HFFc6 (cell line): ENCODE results near the gene PRKAG2. TPM values are rescaled to one million over a fixed set of nuclear protein-coding genes. Genes with fewer than 3 reads are reported as not detected.
A peak's percentile ranks its signal among the peaks of the same experiment; 100 is the strongest.
"Not testable (repeated sequence)": the region's sequence is repeated elsewhere in the genome, so short reads cannot be mapped to it uniquely, and the experiment has no call there.

Experiments used
- DNase-seq: peaks from one replicate; pipeline ENCODE4 v3.0.0-alpha.2; 2018
- H3K27ac Mint-ChIP-seq: 2 replicates; pipeline ENCODE4 v1.8.0; 2020; ENCODE audit warnings: mild to moderate bottlenecking, mixed read lengths
- H3K27me3 Mint-ChIP-seq: 2 replicates; pipeline ENCODE4 v1.8.0; 2021; ENCODE audit warnings: mild to moderate bottlenecking, moderate library complexity, mixed read lengths; ENCODE audit not compliant: insufficient read depth
- H3K36me3 Mint-ChIP-seq: 2 replicates; pipeline ENCODE4 v1.8.0; 2021; ENCODE audit warnings: low read depth, mixed read lengths
- H3K4me1 Mint-ChIP-seq: 2 replicates; pipeline ENCODE4 v1.8.0; 2020; ENCODE audit warnings: low read depth, mixed read lengths
- H3K4me3 Mint-ChIP-seq: 2 replicates; pipeline ENCODE4 v1.8.0; 2020; ENCODE audit warnings: mild to moderate bottlenecking, moderate library complexity, mixed read lengths
- H3K9me3 Mint-ChIP-seq: 2 replicates; pipeline ENCODE4 v1.8.0; 2020; ENCODE audit warnings: mild to moderate bottlenecking, mixed read lengths
- CTCF ChIP-seq: fragments of 200-600 bp; sonication (generic); IDR thresholded peaks from 2 replicates; pipeline ENCODE4 v1.5.0; 2021; ENCODE audit warnings: antibody characterized with exemption, mild to moderate bottlenecking
- total RNA-seq, 6 experiments: library from RNA; stranded (reverse); fragmentation: NEBNext Ultra II Directional; extraction: Animal tissue kit (Norgen Biotek cat#: 25700); gene quantifications; 2 replicates in 1 of 6; 3 replicates in 5 of 6; pipeline ENCODE4 v1.2.3, GENCODE V29; 2021

PRKAG2 gene
- total RNA-seq, 6 experiments from 2014 or later = 15.1 to 19.2 (median 18.4) TPM

DNA sequence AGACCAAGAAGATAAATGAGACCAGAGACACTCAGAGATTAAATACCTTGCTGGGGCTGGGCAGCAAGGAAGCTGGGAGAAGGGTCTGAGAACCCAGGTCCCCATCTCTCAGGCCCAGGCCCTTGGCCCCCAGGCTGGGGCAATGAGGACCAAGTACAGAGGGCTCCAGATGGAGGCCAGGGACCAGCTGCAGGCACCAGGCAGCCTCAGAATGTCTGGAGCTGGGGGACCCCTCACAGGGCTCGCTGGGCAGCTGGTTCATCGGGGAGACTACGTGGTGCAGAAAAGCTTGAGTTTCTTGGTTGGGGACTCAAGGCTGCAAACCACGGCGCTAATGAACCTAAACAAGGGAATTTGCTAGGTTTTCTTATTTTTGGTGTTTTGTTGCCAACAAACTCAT is 75.6 kb downstream of the PRKAG2 start:
- DNase-seq = no peak
- H3K27me3 Mint-ChIP-seq = peaks cover 53% of the 10 kb centered on the region
- H3K4me1 Mint-ChIP-seq = peaks cover 10% of the 10 kb centered on the region
- H3K9me3 Mint-ChIP-seq = no peaks in the 10 kb centered on the region
- TF ChIP-seq CTCF = no peak
- H3K4me3 Mint-ChIP-seq = no peak overlapping the region
- H3K27ac Mint-ChIP-seq = no peak overlapping the region
- H3K36me3 Mint-ChIP-seq = no peaks in the 10 kb centered on the region

DNA sequence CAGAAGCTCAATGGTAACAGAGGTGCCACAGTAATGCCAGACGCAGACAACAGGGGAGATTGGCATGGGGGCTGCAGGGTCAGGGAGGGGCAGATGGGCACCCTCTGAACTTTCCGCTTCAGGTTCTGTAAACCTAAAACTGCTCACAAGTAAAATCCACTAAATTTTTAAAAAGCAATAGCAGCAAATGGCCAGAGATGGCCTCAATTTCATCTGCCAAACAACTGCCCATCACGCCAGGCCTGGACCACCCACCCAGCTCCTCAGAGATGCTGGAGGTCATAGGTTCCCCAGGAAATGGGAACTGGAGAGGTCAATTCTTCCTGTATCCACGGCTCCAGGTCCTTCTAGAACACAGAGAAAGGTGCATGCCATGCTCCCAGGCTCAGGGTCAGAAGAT is 76.1 kb downstream of the PRKAG2 start:
- TF ChIP-seq CTCF = no peak
- Mint-ChIP-seq H3K4me1 (peaks cover 12% of the 10 kb centered on the region), H3K27me3 (peaks cover 49% of the 10 kb centered on the region), H3K9me3 (no peaks in the 10 kb centered on the region), H3K27ac (no peak overlapping the region), H3K4me3 (no peak overlapping the region), H3K36me3 (no peaks in the 10 kb centered on the region)
- no peak for DNase-seq

- no peak for DNase-seq
- H3K27me3 Mint-ChIP-seq = peaks cover 46% of the 10 kb centered on the region
- H3K9me3 Mint-ChIP-seq = no peaks in the 10 kb centered on the region
- H3K4me3 Mint-ChIP-seq = no peak overlapping the region
- no peaks in the 10 kb centered on the region for H3K36me3 Mint-ChIP-seq
- H3K27ac Mint-ChIP-seq = no peak overlapping the region
- TF ChIP-seq CTCF = no peak
- H3K4me1 Mint-ChIP-seq = peaks cover 12% of the 10 kb centered on the region
These were observed 76.5 kb downstream of the PRKAG2 start for GRCh38 chr7:151800391-151800790.

DNA sequence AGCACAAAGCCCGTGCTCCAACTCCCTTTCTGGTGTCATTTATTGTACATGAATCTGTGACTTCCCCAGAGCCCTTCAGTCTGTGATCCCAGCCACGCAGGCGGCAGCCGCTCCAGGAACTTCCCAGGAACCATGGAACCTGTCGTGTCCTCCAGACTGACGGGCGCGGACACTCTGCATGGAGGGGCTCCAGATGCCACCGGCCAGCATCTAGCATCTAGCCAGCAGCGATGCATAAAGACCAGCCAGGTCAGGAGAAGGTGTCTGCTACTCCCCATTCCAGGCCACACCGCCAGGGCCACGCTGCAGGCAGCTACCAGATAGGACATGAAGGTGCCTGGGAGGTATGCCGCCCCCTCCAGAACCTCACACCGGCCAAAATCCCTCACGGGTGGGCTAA is 77.4 kb downstream of the PRKAG2 start:
- Mint-ChIP-seq H3K27me3 (peaks cover 39% of the 10 kb centered on the region), H3K27ac (no peak overlapping the region)

DNA sequence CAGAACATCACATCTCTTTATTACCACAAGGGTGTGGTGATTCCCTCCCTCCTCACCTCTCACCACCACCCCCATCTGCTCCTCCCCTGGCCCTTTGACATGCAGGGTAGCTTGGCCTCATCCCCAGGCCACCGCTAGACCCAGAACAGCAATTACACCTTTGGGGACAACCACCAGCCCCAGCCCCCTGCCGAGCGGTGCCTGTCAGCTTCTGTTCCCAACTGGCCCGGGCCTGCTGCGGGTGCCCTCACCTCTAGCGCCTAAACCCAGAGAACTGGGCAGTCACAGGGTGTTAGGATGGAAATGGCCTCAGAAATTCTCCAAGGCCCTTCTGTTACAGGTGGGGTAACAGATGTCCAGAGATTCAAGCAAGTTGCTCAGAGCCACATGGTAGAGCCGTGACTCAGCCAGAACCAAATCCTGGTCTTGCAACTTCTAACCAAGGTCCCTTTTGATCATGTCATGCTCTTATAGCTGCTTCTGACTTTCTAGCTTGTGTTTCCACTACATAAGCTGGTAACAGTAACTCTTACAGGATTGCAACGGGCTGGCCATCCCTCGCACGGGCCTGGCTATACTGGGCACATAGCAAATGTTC is 78.0 kb downstream of the PRKAG2 start:
- Mint-ChIP-seq H3K4me1 (peaks cover 12% of the 10 kb centered on the region), H3K9me3 (no peaks in the 10 kb centered on the region), H3K27me3 (peaks cover 39% of the 10 kb centered on the region), H3K4me3 (no peak overlapping the region), H3K36me3 (no peaks in the 10 kb centered on the region), H3K27ac (no peak overlapping the region)
- DNase-seq = no peak
- no peak for TF ChIP-seq CTCF

More for the DNA sequence above, 77.4 kb downstream of the PRKAG2 start:
- H3K4me3 Mint-ChIP-seq = no peak overlapping the region
- no peaks in the 10 kb centered on the region for H3K36me3 Mint-ChIP-seq
- H3K9me3 Mint-ChIP-seq = no peaks in the 10 kb centered on the region
- no peak for TF ChIP-seq CTCF
- H3K4me1 Mint-ChIP-seq = peaks cover 12% of the 10 kb centered on the region
- DNase-seq = no peak

DNA sequence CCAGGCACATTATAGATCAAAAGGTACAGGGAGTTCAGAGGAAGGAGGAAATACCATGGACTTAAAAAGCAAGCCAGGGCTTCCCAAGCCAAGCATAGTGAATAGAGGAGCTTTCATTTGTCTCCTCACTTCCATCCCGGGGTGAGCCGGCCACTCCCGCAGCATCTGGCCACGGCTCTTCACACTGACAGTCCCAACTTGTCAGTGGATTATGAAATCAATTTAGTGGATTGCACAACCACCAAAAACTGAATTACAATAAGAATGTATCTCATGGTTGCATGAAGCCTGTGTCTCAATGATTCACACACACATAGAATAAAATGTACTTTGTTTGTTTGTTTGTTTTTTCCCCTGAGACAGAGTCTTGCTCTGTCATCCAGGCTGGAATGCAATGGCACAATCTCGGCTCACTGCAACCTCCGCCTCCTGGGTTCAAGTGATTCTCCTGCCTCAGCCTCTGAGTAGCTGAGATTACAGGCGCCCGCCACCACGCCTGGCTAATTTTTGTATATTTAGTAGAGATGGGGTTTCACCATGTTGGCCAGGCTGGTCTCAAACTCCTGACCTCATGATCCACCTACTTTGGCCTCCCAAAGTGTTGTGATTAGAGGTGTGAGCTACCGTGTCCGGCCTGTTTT is 79.1 kb downstream of the PRKAG2 start:
- H3K36me3 Mint-ChIP-seq, H3K27ac Mint-ChIP-seq, H3K4me3 Mint-ChIP-seq, H3K9me3 Mint-ChIP-seq: not testable (repeated sequence)
- Mint-ChIP-seq H3K4me1 (peaks cover 12% of the 10 kb centered on the region), H3K27me3 (peaks cover 36% of the 10 kb centered on the region)
- DNase-seq = peak; percentile 59
